NCI-H82 (cell line): Measurements from ENCODE around the gene IGSF9.
"Not testable (repeated sequence)": the region's sequence is repeated elsewhere in the genome, so short reads cannot be mapped to it uniquely, and the experiment has no call there.

Source experiments
- DNase-seq: peaks from one replicate; lab custom pipeline; 2025; lab: John Stamatoyannopoulos, UW

The IGSF9 gene

GRCh38 chr1:159920202-159920601, 25.2 kb downstream of the IGSF9 start:
- no peak for DNase-seq

GRCh38 chr1:159919236-159919865, 26.1 kb downstream of the IGSF9 start:
- DNase-seq, result no peak

DNA sequence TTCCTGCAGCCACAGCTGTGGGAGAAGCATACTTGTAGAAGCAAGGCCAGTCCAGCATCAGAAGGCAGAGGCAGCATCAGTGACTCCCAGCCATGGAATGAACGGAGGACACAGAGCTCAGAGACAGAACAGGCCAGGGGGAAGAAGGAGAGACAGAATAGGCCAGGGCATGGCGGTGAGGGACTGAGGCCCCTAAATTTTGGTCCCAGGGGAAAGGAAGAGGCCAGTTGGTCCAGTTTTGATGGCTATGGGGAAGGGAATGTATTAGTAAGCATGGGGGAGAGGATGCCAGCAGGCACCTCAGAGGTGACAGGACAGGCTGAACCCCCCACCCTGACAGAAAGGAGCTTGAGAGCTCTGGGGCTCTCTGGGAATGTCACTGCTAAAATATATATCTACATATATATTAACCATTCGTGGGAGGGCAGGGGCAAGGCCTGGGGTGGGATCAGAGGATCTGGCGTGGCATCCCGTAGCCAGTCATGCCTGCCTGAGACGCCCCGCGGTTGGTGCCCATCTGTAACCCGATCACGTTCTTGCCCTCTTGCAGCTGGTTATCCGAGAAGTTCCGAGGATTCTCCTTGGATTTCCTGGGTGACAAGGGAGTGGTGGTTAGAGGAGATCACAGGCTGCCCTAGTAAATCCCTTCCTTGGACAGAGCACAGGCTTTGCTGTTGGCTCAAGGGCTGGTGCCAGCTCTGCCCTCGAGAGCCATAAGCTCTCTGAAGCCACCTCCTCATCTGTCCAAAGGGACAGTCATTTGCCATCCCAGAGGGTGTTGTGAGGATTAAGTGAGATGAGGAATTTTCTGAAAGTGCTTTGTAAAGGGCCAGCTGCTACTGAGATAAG, 26.8 kb downstream of the IGSF9 start:
- no peak for DNase-seq

- DNase-seq, result no peak
Observed at GRCh38 chr1:159917533-159918351, 27.7 kb downstream of the IGSF9 start.

DNA sequence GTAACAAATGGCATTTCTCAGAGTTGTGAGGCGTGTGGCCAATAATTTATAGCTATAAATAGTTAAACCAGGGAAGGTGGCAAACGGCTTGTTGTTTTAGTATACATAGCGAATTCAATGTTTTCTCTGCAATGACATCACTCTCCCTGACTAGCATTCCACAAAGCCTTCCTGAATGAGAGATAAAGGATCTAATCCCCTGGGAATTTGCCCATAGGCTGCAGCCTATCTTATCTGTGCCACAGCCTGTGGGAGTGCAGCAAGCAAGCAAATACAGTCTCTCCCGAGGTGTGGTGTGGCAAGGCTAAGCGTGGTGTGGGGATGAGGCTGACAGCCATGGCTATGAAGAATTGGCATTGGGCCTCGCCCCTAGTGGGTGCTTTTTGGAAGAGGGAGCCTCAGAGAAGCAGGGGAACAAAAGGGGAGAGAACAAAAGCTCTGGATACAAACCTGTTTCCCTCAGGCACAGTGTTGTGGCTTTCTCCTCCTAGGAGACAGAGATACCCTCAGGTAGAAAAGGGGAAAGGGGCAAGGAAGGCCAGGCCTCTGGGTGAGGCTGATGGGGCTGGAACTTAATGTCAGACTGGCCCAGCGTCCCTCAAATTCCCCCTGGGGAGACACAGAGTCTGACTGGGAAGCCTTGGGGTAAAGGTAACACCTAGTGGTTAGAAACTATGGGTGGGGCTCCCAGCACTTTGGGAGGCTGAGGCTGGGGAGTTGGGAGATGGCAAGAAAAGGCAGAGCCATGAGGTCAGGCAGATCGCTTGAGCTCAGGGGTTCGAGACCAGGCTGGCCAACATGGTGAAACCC, 29.0 kb downstream of the IGSF9 start:
- peak; percentile 88 for DNase-seq

DNA sequence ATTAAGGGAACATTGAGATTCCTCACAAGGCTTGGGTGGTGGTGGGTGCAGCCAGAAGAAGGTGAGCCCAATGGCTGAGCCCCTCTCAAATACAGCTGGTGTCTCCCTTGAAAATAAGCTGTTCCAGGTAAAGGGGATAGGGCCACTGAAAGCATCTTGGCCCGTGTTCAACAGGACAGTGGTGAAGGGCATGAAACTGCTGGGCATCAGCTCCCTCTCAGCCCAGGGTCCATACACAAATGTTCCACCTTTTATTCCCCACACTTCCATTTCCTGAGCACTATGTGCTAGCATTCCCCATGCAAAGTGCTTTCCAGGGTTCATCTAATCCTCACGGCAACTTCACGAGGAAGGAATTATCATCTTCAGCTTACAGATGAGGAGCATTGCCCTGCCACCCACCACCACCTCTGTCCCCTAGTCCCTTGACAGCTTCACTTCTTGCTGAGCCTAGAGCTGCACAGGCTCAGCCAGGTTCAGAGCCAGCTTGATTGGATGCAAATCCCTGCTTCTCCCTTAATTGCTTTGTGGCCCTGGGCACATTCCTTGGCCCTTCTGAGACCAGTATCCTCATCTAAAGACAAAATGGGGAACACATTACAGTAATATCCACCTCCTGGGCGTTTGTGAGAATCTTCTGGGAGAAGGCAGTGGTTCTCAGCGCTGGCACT, 29.7 kb downstream of the IGSF9 start:
- peak; percentile 38 for DNase-seq

GRCh38 chr1:159914252-159915018, 31.0 kb downstream of the IGSF9 start:
- no peak for DNase-seq

DNA sequence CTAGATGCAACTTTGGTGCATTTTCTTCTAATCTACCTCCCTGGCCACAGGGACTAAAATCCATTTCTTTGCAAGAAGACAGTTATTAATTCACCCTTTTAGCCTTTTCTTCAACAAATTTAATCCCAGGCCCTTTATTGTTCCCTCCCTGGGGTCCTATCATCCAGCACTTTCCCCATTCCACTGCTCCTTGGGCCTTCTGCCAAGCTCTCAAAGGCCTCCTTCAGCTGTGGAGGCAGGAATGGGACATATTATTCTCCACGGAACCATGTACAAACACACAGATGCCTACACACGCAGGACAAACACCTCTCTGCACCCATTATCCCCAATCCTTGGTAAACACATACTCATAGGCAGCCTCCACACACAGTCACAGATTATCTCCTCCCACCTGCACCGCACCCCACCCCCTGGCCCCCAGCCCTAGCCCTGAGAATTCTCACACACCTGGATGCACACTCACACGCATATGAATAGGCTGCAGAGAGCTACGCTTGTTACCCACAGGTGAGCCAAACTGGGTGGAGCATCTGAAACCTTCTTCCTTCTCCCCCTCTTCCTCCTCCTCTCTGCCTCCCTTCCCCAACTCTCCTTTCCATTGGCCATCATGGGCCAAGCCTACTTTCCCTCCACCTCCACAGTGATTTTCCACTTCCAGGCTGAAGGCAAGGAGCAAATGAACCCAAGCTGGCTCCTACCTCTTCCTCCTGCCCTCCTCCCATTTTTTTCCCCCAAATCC, 31.8 kb downstream of the IGSF9 start:
- DNase-seq, result no peak

GRCh38 chr1:159911326-159912070, 33.9 kb downstream of the IGSF9 start:
- no peak for DNase-seq

- DNase-seq, result no peak
Observed at GRCh38 chr1:159908031-159908940, 37.1 kb downstream of the IGSF9 start.

GRCh38 chr1:159906960-159907359, 38.5 kb downstream of the IGSF9 start:
- DNase-seq, result no peak

DNA sequence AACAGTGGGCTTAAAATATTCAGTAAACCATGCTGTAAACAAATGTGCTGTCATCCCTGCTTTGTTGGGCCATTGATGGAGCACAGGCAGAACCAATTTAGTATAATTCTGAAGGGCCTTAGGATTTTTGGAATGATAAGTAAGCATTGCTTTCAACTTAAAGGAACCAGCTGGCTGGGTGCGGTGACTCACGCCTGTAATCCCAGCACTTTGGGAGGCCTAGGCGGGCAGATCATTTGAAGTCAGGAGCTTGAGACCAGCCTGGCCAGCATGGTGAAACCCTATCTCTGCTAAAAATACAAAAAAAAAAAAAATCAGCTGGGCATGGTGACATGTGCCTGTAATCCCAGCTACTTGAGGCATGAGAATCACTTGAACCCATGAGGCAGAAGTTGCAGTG, 41.4 kb downstream of the IGSF9 start:
- DNase-seq, result not testable (repeated sequence)

DNA sequence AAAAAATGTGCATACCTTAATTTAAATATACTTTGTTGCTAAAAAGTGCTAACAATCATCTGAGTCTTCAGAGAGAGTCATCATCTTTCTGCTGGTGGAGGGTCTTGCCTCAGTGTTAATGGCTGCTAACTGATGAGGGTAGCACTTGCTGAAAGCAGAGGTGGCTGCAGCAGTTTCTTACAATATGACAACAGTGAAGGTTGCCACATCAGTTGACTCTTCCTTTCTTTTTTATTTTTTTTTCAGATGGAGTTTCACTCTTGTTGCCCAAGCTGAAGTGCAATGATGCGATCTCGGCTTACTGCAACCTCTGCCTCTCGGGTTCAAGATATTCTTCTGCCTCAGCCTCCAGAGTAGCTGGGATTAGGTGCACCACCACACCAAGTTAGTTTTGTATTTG, 42.9 kb downstream of the IGSF9 start:
- DNase-seq, result no peak

- peak; percentile 50 for DNase-seq
Observed at GRCh38 chr1:159900755-159901360, 44.6 kb downstream of the IGSF9 start.

DNA sequence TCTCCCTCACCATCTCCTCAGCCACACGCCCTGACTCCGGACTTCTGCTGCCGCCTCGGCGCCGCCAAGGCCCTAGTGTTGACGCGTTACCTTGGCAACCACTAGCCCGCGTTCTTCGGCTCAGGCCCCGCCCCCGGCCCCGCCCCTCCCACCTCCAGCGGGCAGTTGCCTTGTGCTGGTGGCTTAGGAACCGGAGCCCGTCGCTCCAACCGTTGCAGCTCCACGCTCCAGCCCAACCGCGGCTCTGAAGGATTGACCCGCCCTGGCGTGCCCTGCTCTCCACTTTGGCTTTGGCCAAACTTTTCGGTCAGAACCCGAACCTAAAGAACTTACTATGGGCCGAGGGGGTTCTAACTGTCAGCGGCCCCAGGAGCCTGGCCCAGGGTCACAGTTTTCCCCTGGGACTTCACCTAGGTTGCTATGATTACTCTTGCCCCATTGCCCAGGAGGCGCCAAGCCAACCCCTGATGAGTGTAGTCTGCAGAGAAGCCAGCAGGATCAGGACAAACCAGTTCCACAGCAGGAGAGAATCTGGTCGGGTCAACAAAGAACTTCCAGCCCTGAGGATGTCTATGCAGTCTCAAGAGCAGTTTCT, 45.2 kb downstream of the IGSF9 start, which contains the start of gene CFAP45:
CFAP45 (minus strand) TSS at position 80 of the 595 bp plus-strand sequence; CDS start at position 13, 67 bp downstream.
- DNase-seq, result peak; percentile 96

DNA sequence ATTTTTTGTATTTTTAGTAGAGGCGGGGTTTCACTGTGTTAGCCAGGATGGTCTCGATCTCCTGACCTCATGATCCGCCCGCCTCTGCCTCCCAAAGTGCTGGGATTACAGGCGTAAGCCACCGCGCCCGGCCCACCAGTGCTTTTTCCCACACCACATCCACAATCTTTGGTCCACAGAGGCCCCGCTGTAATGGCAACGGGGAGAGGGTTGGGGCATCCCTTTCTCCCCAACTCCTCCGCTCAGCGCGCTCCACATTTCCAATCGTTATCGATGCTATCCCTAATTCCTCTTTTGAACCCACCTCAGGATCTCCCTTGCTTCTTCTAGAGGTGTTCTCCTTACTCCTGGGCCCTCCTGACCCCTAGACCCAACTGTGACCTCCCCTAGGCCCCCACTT, 45.8 kb downstream of the IGSF9 start:
- DNase-seq, result not testable (repeated sequence)

DNA sequence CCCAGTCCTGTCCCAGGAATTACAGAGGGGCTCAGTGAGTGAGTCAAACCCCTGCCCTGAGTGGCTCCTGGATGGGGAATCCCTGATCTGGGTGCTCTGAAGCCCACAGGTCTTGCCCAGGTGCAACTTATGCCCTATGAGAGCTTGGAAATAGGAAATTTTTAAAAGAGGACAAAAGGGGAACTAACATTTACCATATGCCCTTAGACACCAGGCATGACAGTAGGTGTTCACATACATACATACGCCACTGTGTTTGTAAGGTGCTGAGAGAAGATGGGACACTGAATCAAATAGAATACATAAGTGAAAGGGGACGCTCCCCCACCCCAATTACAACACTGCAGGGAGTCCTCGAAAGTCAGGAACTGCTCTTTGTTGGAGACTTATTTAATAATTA, 46.9 kb downstream of the IGSF9 start:
- DNase-seq, result no peak
